Measurements from ENCODE around the gene KCNT2. TPM values are rescaled to one million over a fixed set of nuclear protein-coding genes. Genes with fewer than 3 reads are reported as not detected.
"Not testable (repeated sequence)": the region's sequence is repeated elsewhere in the genome, so short reads cannot be mapped to it uniquely, and the experiment has no call there.

Gene KCNT2
- 10 to 100 TPM; 10.1 to 12.7 (median 11.7) TPM for polyA plus RNA-seq (ENCODE audit: insufficient read length in 4 of 4)

GRCh38 chr1:196608390-196609369 is at the start of gene KCNT2:
Gene KCNT2 (minus strand): TSS chr1:196608440. CDS start chr1:196608309, 131 bp downstream.
- peak; percentile 67 to 81 (median 76) for DNase-seq (ENCODE audit: low read depth in 4 of 4, low spot score in 3 of 4)

GRCh38 chr1:196655494-196655893 is 47.3 kb upstream of the KCNT2 start:
- no peak for DNase-seq (ENCODE audit: low read depth in 4 of 4, low spot score in 3 of 4)

- no peak for DNase-seq (ENCODE audit: low read depth in 4 of 4, low spot score in 3 of 4)
Observed at GRCh38 chr1:196655071-196655470, 46.8 kb upstream of the KCNT2 start.

GRCh38 chr1:196654271-196654670 is 46.0 kb upstream of the KCNT2 start:
- no peak for DNase-seq (ENCODE audit: low read depth in 4 of 4, low spot score in 3 of 4)

- peak in 3 of 4 donors; percentile 5 to 13 (median 10) for DNase-seq (ENCODE audit: low read depth in 4 of 4, low spot score in 3 of 4)
Observed at GRCh38 chr1:196651637-196652215, 43.5 kb upstream of the KCNT2 start, which contains the start of gene CFH. Gene CFH (plus strand): TSS chr1:196652043. CDS start chr1:196652118, 75 bp downstream.

- DNase-seq (ENCODE audit: low read depth in 4 of 4, low spot score in 3 of 4): no peak
Observed at GRCh38 chr1:196651079-196651478, 42.8 kb upstream of the KCNT2 start.

- no peak for DNase-seq (ENCODE audit: low read depth in 4 of 4, low spot score in 3 of 4)
Observed at GRCh38 chr1:196650403-196650802, 42.2 kb upstream of the KCNT2 start.

GRCh38 chr1:196649990-196650389 is 41.8 kb upstream of the KCNT2 start:
- no peak for DNase-seq (ENCODE audit: low read depth in 4 of 4, low spot score in 3 of 4)

- DNase-seq (ENCODE audit: low read depth in 4 of 4, low spot score in 3 of 4): no peak
Observed at GRCh38 chr1:196640976-196641375, 32.7 kb upstream of the KCNT2 start.

GRCh38 chr1:196639291-196639690 is 31.1 kb upstream of the KCNT2 start:
- not testable (repeated sequence) for DNase-seq (ENCODE audit: low read depth in 4 of 4, low spot score in 3 of 4)

GRCh38 chr1:196638466-196638865 is 30.2 kb upstream of the KCNT2 start:
- DNase-seq (ENCODE audit: low read depth in 4 of 4, low spot score in 3 of 4): no peak

GRCh38 chr1:196637606-196638005 is 29.4 kb upstream of the KCNT2 start:
- DNase-seq (ENCODE audit: low read depth in 4 of 4, low spot score in 3 of 4): no peak

GRCh38 chr1:196628838-196629237 is 20.6 kb upstream of the KCNT2 start:
- DNase-seq (ENCODE audit: low read depth in 4 of 4, low spot score in 3 of 4): no peak

GRCh38 chr1:196623079-196623478 is 14.8 kb upstream of the KCNT2 start:
- no peak for DNase-seq (ENCODE audit: low read depth in 4 of 4, low spot score in 3 of 4)

- no peak for DNase-seq (ENCODE audit: low read depth in 4 of 4, low spot score in 3 of 4)
Observed at GRCh38 chr1:196619721-196620120, 11.5 kb upstream of the KCNT2 start.

GRCh38 chr1:196611873-196612272 is 3.6 kb upstream of the KCNT2 start:
- DNase-seq (ENCODE audit: low read depth in 4 of 4, low spot score in 3 of 4): no peak

- DNase-seq (ENCODE audit: low read depth in 4 of 4, low spot score in 3 of 4): no peak
Observed at GRCh38 chr1:196609370-196609737, 1.1 kb upstream of the KCNT2 start.

GRCh38 chr1:196607981-196608380 is 259 bp downstream of the KCNT2 start:
- peak in 1 of 4 donors; percentile 17 for DNase-seq (ENCODE audit: low read depth in 4 of 4, low spot score in 3 of 4)

GRCh38 chr1:196603651-196604050 is 4.6 kb downstream of the KCNT2 start:
- DNase-seq (ENCODE audit: low read depth in 4 of 4, low spot score in 3 of 4): no peak

GRCh38 chr1:196598942-196599748 is 9.1 kb downstream of the KCNT2 start:
- no peak for DNase-seq (ENCODE audit: low read depth in 4 of 4, low spot score in 3 of 4)

- no peak for DNase-seq (ENCODE audit: low read depth in 4 of 4, low spot score in 3 of 4)
Observed at GRCh38 chr1:196594700-196595099, 13.5 kb downstream of the KCNT2 start.

Measured in right renal pelvis (tissue), 4 donors.